NCI-H510A treated with DMSO at 0.1 percent for 48 hours (cell line): ENCODE measurements around the gene FMN1.
A peak's percentile ranks its signal among the peaks of the same experiment; 100 is the strongest.

Source experiments
- DNase-seq: peaks from one replicate; lab custom pipeline; 2025; lab: John Stamatoyannopoulos, UW

The FMN1 gene

GRCh38 chr15:33194704-33195670 is at the start of gene FMN1:
TSS of gene FMN1 (minus strand) at chr15:33194714. CDS start at chr15:33154914, 39,800 bp downstream.
- DNase-seq, result peak; percentile 69

GRCh38 chr15:33243869-33244268 is 49.4 kb upstream of the FMN1 start:
- DNase-seq, result no peak

GRCh38 chr15:33243393-33243792 is 48.9 kb upstream of the FMN1 start:
- no peak for DNase-seq

GRCh38 chr15:33242669-33243191 is 48.2 kb upstream of the FMN1 start:
- DNase-seq, result no peak

GRCh38 chr15:33242165-33242564 is 47.7 kb upstream of the FMN1 start:
- DNase-seq, result no peak

GRCh38 chr15:33236841-33237509 is 42.5 kb upstream of the FMN1 start:
- no peak for DNase-seq

- DNase-seq, result peak; percentile 41
These were observed 39.5 kb upstream of the FMN1 start for GRCh38 chr15:33234020-33234461.

GRCh38 chr15:33226559-33227181 is 32.2 kb upstream of the FMN1 start:
- DNase-seq, result peak; percentile 35

- no peak for DNase-seq
These were observed 23.6 kb upstream of the FMN1 start for GRCh38 chr15:33218071-33218491.

GRCh38 chr15:33215941-33216872 is 21.7 kb upstream of the FMN1 start:
- peak; percentile 31 for DNase-seq

GRCh38 chr15:33211176-33211808 is 16.8 kb upstream of the FMN1 start:
- peak; percentile 46 for DNase-seq

GRCh38 chr15:33209575-33210481 is 15.3 kb upstream of the FMN1 start:
- DNase-seq, result no peak

GRCh38 chr15:33207646-33208045 is 13.1 kb upstream of the FMN1 start:
- DNase-seq, result no peak

GRCh38 chr15:33206366-33206765 is 11.9 kb upstream of the FMN1 start:
- no peak for DNase-seq

GRCh38 chr15:33204926-33205325 is 10.4 kb upstream of the FMN1 start:
- DNase-seq, result no peak

GRCh38 chr15:33204087-33204486 is 9.6 kb upstream of the FMN1 start:
- DNase-seq, result no peak

- DNase-seq, result peak; percentile 65
These were observed 7.1 kb upstream of the FMN1 start for GRCh38 chr15:33201491-33202231.

- no peak for DNase-seq
These were observed 6.4 kb upstream of the FMN1 start for GRCh38 chr15:33200903-33201302.

- no peak for DNase-seq
These were observed 5.9 kb upstream of the FMN1 start for GRCh38 chr15:33200444-33200843.
